Right atrium auricular region (tissue), 2 donors: ENCODE measurements around the gene CLCA1. TPM values are rescaled to one million over a fixed set of nuclear protein-coding genes. Genes with fewer than 3 reads are reported as not detected.

Experiments used
- DNase-seq: peaks from one replicate; pipeline ENCODE4 v3.0.0-alpha.2; 2019; ENCODE audit warnings: low spot score
- H3K27ac ChIP-seq, 2 donors: fragments of 200-600 bp; sonication (generic); 1 replicate in 1 of 2; 2 replicates in 1 of 2; pipeline ENCODE4 v1.5.1; 2016 to 2019
- H3K27me3 ChIP-seq, 2 donors: fragments of 200-600 bp; sonication (generic); one replicate each; pipeline versions ENCODE4 v1.5.1 to v1.6.0; 2017 to 2019
- H3K36me3 ChIP-seq: fragments of 200-600 bp; sonication (generic); one replicate; pipeline ENCODE4 v1.5.1; 2016
- H3K4me1 ChIP-seq, 2 donors: fragments of 200-600 bp; sonication (generic); one replicate each; pipeline versions ENCODE4 v1.5.1 to v1.6.0; 2017 to 2019
- H3K4me3 ChIP-seq, 2 donors: fragments of 200-600 bp; sonication (generic); 1 replicate in 1 of 2; 2 replicates in 1 of 2; pipeline ENCODE4 v1.5.1; 2017 to 2019; ENCODE audit warnings: mild to moderate bottlenecking in 1 of 2, moderate library complexity in 1 of 2
- H3K9me3 ChIP-seq, 2 donors: fragments of 200-600 bp; sonication (generic); one replicate each; pipeline ENCODE4 v1.5.1; 2019
- total RNA-seq, 2 donors: library from RNA; depleted of rRNA; stranded (reverse); fragments of >200 nt; gene quantifications; one replicate each; pipeline ENCODE4 v1.1.0, GENCODE V29; 2016
- TF ChIP-seq, protein P1 (sequence below), 2 donors: fragments of 200-600 bp; sonication (generic); IDR thresholded peaks; one replicate each; pipeline ENCODE4 v1.5.1; 2019; ENCODE audit warnings: antibody characterized with exemption in 2 of 2

The CLCA1 gene
- total RNA-seq, 2 donors from 2014 or later, result not detected

- Histone ChIP-seq H3K4me1 (peaks cover 0 to 18% of the 10 kb centered on the region in 2 donors), H3K27ac (peak overlapping the region in 1 of 2 donors; percentile 91), H3K9me3 (no peaks in the 10 kb centered on the region), H3K4me3 (no peak overlapping the region), H3K27me3 (no peaks in the 10 kb centered on the region), H3K36me3 (no peaks in the 10 kb centered on the region)
- TF ChIP-seq, protein P1, sequence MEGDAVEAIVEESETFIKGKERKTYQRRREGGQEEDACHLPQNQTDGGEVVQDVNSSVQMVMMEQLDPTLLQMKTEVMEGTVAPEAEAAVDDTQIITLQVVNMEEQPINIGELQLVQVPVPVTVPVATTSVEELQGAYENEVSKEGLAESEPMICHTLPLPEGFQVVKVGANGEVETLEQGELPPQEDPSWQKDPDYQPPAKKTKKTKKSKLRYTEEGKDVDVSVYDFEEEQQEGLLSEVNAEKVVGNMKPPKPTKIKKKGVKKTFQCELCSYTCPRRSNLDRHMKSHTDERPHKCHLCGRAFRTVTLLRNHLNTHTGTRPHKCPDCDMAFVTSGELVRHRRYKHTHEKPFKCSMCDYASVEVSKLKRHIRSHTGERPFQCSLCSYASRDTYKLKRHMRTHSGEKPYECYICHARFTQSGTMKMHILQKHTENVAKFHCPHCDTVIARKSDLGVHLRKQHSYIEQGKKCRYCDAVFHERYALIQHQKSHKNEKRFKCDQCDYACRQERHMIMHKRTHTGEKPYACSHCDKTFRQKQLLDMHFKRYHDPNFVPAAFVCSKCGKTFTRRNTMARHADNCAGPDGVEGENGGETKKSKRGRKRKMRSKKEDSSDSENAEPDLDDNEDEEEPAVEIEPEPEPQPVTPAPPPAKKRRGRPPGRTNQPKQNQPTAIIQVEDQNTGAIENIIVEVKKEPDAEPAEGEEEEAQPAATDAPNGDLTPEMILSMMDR (IDR thresholded peaks at IDR 0.05), result no peak
- DNase-seq, result no peak
Measured at GRCh38 chr1:86504895-86505563, 36.3 kb downstream of the CLCA1 start.

DNA sequence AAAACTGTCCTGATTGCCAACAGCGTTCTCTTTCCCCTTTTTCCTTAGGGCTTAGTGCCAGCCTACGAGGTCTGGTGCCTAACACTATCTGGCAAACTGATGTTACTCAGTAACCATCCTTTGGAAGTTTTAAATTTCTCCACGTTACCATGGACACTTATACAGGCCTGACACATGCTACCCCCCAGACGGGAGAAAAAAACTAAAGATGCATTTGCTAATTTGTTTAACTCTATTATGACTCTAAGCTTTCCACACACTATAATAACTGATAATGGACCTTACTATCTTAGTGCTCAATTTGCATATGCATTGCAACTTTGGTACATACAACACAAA lies 36.8 kb downstream of the CLCA1 start:
- Histone ChIP-seq H3K4me3 (no peak overlapping the region), H3K9me3 (no peaks in the 10 kb centered on the region), H3K4me1 (peaks cover 0 to 17% of the 10 kb centered on the region in 2 donors), H3K27ac (peak overlapping the region in 1 of 2 donors; percentile 91), H3K36me3 (no peaks in the 10 kb centered on the region), H3K27me3 (no peaks in the 10 kb centered on the region)
- TF ChIP-seq, protein P1 (IDR thresholded peaks at IDR 0.05), result no peak
- DNase-seq, result no peak

DNA sequence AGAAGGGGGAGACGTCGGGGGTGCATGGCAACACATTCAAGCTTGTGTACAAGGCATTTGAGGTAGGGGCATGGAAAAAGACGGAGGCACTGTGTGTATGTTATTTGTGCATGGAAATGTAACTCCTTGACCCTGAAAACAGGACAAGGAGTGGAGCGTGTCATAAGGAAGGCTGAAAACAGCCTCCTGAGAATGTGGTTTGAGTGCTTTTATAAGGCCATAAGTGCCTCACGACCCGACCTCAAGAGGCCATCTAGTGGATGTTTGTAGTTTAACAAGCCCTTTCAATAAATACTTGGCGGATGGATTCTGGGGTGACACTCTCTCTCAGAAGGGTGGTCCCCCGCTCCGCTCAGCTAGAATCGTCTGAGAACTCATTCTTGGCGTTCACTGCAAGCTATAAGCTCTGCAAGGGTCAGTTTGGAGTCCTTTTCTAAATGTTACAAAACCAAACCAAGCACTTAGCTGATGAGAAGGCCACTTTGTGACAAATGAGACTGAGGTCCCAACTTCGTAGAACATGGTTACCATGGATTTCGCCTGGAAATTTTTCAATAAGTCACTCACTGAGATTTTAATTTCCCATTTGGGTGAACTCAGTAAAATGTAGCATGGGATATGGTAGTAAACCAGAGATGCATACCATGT lies 39.3 kb downstream of the CLCA1 start:
- Histone ChIP-seq H3K9me3 (no peaks in the 10 kb centered on the region), H3K27me3 (no peaks in the 10 kb centered on the region), H3K4me1 (peaks cover 0 to 4% of the 10 kb centered on the region in 2 donors), H3K4me3 (no peak overlapping the region), H3K27ac (no peak overlapping the region), H3K36me3 (no peaks in the 10 kb centered on the region)
- DNase-seq, result no peak
- TF ChIP-seq, protein P1 (IDR thresholded peaks at IDR 0.05), result peak; percentile 36 to 68

DNA sequence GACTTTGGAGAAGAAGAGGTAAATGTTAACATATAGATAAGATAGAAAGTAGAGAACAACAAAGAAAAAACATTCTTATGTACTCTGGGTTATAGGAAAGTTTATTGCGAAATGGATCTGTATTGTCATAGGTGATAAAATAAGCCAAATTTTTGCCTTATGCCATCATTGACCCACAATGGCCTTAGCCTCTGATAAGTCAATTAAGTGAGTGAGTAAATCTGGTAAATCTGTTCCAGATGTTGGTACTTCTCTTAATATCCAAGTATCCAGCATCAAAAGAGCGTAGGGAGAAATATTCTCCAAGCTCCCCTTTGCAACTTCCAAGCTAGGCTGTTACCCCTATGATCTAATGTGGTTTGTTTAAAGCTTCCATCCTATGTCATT lies 39.8 kb downstream of the CLCA1 start:
- Histone ChIP-seq H3K4me1 (no peaks in the 10 kb centered on the region), H3K36me3 (no peaks in the 10 kb centered on the region), H3K9me3 (no peaks in the 10 kb centered on the region), H3K4me3 (no peak overlapping the region), H3K27ac (no peak overlapping the region), H3K27me3 (no peaks in the 10 kb centered on the region)
- no peak for DNase-seq
- TF ChIP-seq, protein P1 (IDR thresholded peaks at IDR 0.05), result no peak

GRCh38 chr1:86515597-86515996 lies 46.9 kb downstream of the CLCA1 start:
- Histone ChIP-seq H3K27ac (no peak overlapping the region), H3K4me3 (no peak overlapping the region), H3K9me3 (no peaks in the 10 kb centered on the region), H3K36me3 (no peaks in the 10 kb centered on the region), H3K4me1 (no peaks in the 10 kb centered on the region), H3K27me3 (no peaks in the 10 kb centered on the region)
- TF ChIP-seq, protein P1 (IDR thresholded peaks at IDR 0.05), result no peak
- DNase-seq, result no peak
